CD14-positive monocyte (primary cell): ENCODE data around the gene ZNF318. TPM values are rescaled to one million over a fixed set of nuclear protein-coding genes. Genes with fewer than 3 reads are reported as not detected.

Source experiments
- DNase-seq, 3 donors: peaks; one replicate each; pipeline ENCODE4 v3.0.0-alpha.2; 2011 to 2022
- H2AFZ ChIP-seq: 2 replicates; pipeline ENCODE4 v1.6.0; 2012; ENCODE audit warnings: mild to moderate bottlenecking, low read depth, low read length, inconsistent platforms; ENCODE audit not compliant: insufficient read depth, poor library complexity, severe bottlenecking
- H3K27ac ChIP-seq, 2 donors: 1 replicate in 1 of 2; 2 replicates in 1 of 2; pipeline ENCODE4 v1.5.1; 2012 to 2013; ENCODE audit warnings: low read length in 2 of 2, control low read depth in 1 of 2, inconsistent platforms in 1 of 2, low read depth in 1 of 2, mild to moderate bottlenecking in 1 of 2
- H3K27me3 ChIP-seq, 2 donors: one replicate each; pipeline versions ENCODE4 v1.6.0 to v1.6.1; 2011 to 2013; ENCODE audit warnings: low read length in 2 of 2; ENCODE audit not compliant: control insufficient read depth in 2 of 2, insufficient read depth in 2 of 2
- H3K36me3 ChIP-seq, 2 donors: replicated peaks in 1 of 2; 1 replicate in 1 of 2; 2 replicates in 1 of 2; pipeline versions ENCODE4 v1.5.1 to v1.6.1; 2012 to 2013; ENCODE audit warnings: low read length in 2 of 2, control low read depth in 1 of 2, inconsistent platforms in 1 of 2, mild to moderate bottlenecking in 1 of 2; ENCODE audit not compliant: insufficient read depth in 2 of 2, control insufficient read depth in 1 of 2
- H3K4me1 ChIP-seq, 2 donors: 1 replicate in 1 of 2; 2 replicates in 1 of 2; pipeline versions ENCODE4 v1.5.1 to v1.6.1; 2012 to 2013; ENCODE audit warnings: low read length in 2 of 2, control low read depth in 1 of 2, inconsistent platforms in 1 of 2, mild to moderate bottlenecking in 1 of 2, moderate library complexity in 1 of 2; ENCODE audit not compliant: insufficient read depth in 2 of 2, control insufficient read depth in 1 of 2
- H3K4me2 ChIP-seq: replicated peaks from 2 replicates; pipeline ENCODE3; 2012; ENCODE audit warnings: low read length, moderate library complexity, mild to moderate bottlenecking; ENCODE audit not compliant: poor library complexity, severe bottlenecking; ENCODE audit errors: extremely low read depth
- H3K4me3 ChIP-seq, 3 experiments: fragments of 200-600 bp in 1 of 3; sonication (generic) in 1 of 3; replicated peaks in 1 of 3; 1 replicate in 2 of 3; 2 replicates in 1 of 3; pipeline ENCODE4 v1.5.1; 2011 to 2013; ENCODE audit warnings: low read length in 3 of 3, mild to moderate bottlenecking in 3 of 3, control low read depth in 2 of 3, low read depth in 2 of 3, inconsistent platforms in 1 of 3, moderate library complexity in 1 of 3
- H3K79me2 ChIP-seq: 2 replicates; pipeline ENCODE4 v1.6.0; 2012; ENCODE audit warnings: mild to moderate bottlenecking, control low read depth, inconsistent platforms, low read length, moderate library complexity; ENCODE audit not compliant: insufficient read depth
- H3K9ac ChIP-seq: 2 replicates; pipeline ENCODE4 v1.6.0; 2017; ENCODE audit warnings: low read length, mild to moderate bottlenecking; ENCODE audit not compliant: insufficient read depth, poor library complexity, severe bottlenecking
- H3K9me3 ChIP-seq, 2 donors: replicated peaks in 1 of 2; 1 replicate in 1 of 2; 2 replicates in 1 of 2; pipeline versions ENCODE4 v1.5.1 to v1.6.1; 2012 to 2013; ENCODE audit warnings: low read length in 2 of 2, control low read depth in 1 of 2; ENCODE audit not compliant: control insufficient read depth in 1 of 2, insufficient read depth in 1 of 2
- H4K20me1 ChIP-seq: 2 replicates; pipeline ENCODE4 v1.6.0; 2012; ENCODE audit warnings: mild to moderate bottlenecking, low read length, control low read depth, moderate library complexity; ENCODE audit not compliant: insufficient read depth
- H3K27ac Mint-ChIP-seq, 7 donors: one replicate each; pipeline ENCODE4 v1.8.0; 2020; ENCODE audit warnings: mild to moderate bottlenecking in 7 of 7, mixed read lengths in 7 of 7, moderate library complexity in 6 of 7, inconsistent platforms in 2 of 7
- H3K27me3 Mint-ChIP-seq, 3 donors: one replicate each; pipeline ENCODE4 v1.8.0; 2021 to 2022; ENCODE audit warnings: low read depth in 3 of 3, mild to moderate bottlenecking in 3 of 3, mixed read lengths in 3 of 3, moderate library complexity in 3 of 3, inconsistent platforms in 1 of 3
- H3K36me3 Mint-ChIP-seq, 2 donors: one replicate each; pipeline ENCODE4 v1.8.0; 2020; ENCODE audit warnings: mixed read lengths in 2 of 2, inconsistent platforms in 1 of 2, mild to moderate bottlenecking in 1 of 2
- H3K4me1 Mint-ChIP-seq: one replicate; pipeline ENCODE4 v1.8.0; 2020; ENCODE audit warnings: mild to moderate bottlenecking, mixed read lengths
- H3K4me3 Mint-ChIP-seq, 2 donors: one replicate each; pipeline ENCODE4 v1.8.0; 2020; ENCODE audit warnings: mild to moderate bottlenecking in 2 of 2, mixed read lengths in 2 of 2, moderate library complexity in 1 of 2
- H3K9me3 Mint-ChIP-seq, 7 donors: one replicate each; pipeline ENCODE4 v1.8.0; 2020 to 2022; ENCODE audit warnings: mixed read lengths in 7 of 7, mild to moderate bottlenecking in 6 of 7, moderate library complexity in 6 of 7, inconsistent platforms in 2 of 7
- whole genome bisulfite sequencing: methylation state at CpG from one replicate; pipeline ENCODE4 v1.1.5; 2013; ENCODE audit warnings: missing lambda C conversion rate; ENCODE audit not compliant: insufficient coverage; 5-methylcytosine and 5-hydroxymethylcytosine counted together
- intact Hi-C, 2 donors: fragments of 100-400 bp; cut with micrococcal nuclease; formaldehyde crosslinking; loops; one replicate each; pipeline versions ENCODE4 v1.15.0 to v1.15.1; 2023
- polyA plus RNA-seq, 3 donors: library from polyadenylated mRNA; depleted of rRNA in 1 of 3; unstranded in 2 of 3; stranded (reverse) in 1 of 3; fragments of 300-500 nt in 2 of 3; fragments of >200 nt in 1 of 3; fragmentation: Illumina TruSeq in 2 of 3; gene quantifications; 1 replicate in 2 of 3; 2 replicates in 1 of 3; pipeline ENCODE4 v1.2.3, GENCODE V29; 2012 to 2021
- TF ChIP-seq, protein P1 (sequence below): fragments of 200-600 bp; IDR thresholded peaks from one replicate; pipeline ENCODE4 v1.8.0; 2022; ENCODE audit warnings: antibody characterized with exemption, mild to moderate bottlenecking

Gene ZNF318
- polyA plus RNA-seq, 3 donors, result 3.2 to 19.4 (median 3.6) TPM

GRCh38 chr6:43389730-43390295, 20.4 kb upstream of the ZNF318 start:
- no peaks in the 10 kb centered on the region for H3K79me2 ChIP-seq
- no peak overlapping the region for H3K4me3 ChIP-seq
- Mint-ChIP-seq H3K27ac (peak overlapping the region in 1 of 7 donors; percentile 74), H3K36me3 (peaks cover 0 to 9% of the 10 kb centered on the region in 2 donors), H3K4me1 (peaks cover 29% of the 10 kb centered on the region), H3K4me3 (peak overlapping the region in 1 of 2 donors; percentile 52), H3K9me3 (peaks cover 0 to 2% (median 0%) of the 10 kb centered on the region in 7 donors), H3K27me3 (peaks cover 47 to 78% (median 57%) of the 10 kb centered on the region in 3 donors)
- H3K27me3 ChIP-seq, result peaks cover 24 to 47% of the 10 kb centered on the region in 2 donors
- H3K9me3 ChIP-seq, result no peaks in the 10 kb centered on the region
- no peak overlapping the region for H2AFZ ChIP-seq
- intact Hi-C loops, result loop anchor here in 1 of 2 donors (10.0 kb wide), 1 partner anchor 125 kb away; no protein-coding TSS in a partner anchor
- no peak overlapping the region for H3K9ac ChIP-seq
- no peak overlapping the region for H3K4me2 ChIP-seq
- DNase-seq, result no peak
- 95% methylated on average over 3 of the region's 6 CpGs for WGBS
- peaks cover 11 to 27% of the 10 kb centered on the region in 2 donors for H3K4me1 ChIP-seq
- H3K36me3 ChIP-seq, result no peaks in the 10 kb centered on the region
- H4K20me1 ChIP-seq, result no peaks in the 10 kb centered on the region
- TF ChIP-seq, protein P1, sequence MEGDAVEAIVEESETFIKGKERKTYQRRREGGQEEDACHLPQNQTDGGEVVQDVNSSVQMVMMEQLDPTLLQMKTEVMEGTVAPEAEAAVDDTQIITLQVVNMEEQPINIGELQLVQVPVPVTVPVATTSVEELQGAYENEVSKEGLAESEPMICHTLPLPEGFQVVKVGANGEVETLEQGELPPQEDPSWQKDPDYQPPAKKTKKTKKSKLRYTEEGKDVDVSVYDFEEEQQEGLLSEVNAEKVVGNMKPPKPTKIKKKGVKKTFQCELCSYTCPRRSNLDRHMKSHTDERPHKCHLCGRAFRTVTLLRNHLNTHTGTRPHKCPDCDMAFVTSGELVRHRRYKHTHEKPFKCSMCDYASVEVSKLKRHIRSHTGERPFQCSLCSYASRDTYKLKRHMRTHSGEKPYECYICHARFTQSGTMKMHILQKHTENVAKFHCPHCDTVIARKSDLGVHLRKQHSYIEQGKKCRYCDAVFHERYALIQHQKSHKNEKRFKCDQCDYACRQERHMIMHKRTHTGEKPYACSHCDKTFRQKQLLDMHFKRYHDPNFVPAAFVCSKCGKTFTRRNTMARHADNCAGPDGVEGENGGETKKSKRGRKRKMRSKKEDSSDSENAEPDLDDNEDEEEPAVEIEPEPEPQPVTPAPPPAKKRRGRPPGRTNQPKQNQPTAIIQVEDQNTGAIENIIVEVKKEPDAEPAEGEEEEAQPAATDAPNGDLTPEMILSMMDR, result no peak
- no peak overlapping the region for H3K27ac ChIP-seq

DNA sequence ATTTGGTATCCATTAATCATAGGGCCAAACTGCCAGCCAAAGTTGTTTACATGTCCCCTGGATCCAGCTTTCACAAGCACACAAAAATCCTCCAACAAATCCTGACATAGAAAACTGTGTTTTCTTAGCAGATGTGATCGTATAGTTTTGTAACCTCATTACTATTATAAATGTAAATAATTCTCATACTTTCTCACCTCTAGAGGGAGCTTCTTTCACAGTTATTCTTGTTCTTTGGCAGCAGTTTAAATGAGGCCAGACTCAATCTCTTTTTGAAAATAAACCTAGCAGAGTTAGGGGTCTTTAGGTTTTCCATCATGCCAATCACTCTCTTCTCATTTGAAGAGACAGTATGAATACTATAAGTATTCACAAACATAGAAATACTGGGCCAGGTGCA, 17.0 kb upstream of the ZNF318 start:
- H3K9me3 ChIP-seq, result no peaks in the 10 kb centered on the region
- no peak overlapping the region for H3K4me2 ChIP-seq
- DNase-seq, result peak in 2 of 3 donors; percentile 14 to 57
- H3K9me3 Mint-ChIP-seq, result peaks cover 0 to 4% (median 2%) of the 10 kb centered on the region in 7 donors
- H2AFZ ChIP-seq, result no peak overlapping the region
- no peaks in the 10 kb centered on the region for H3K79me2 ChIP-seq
- TF ChIP-seq, protein P1, result no peak
- H3K36me3 ChIP-seq, result no peaks in the 10 kb centered on the region
- H3K4me3 Mint-ChIP-seq, result no peak overlapping the region
- H3K27ac Mint-ChIP-seq, result peak overlapping the region in 1 of 7 donors; percentile 52
- H3K36me3 Mint-ChIP-seq, result peaks cover 0 to 15% of the 10 kb centered on the region in 2 donors
- H3K27me3 ChIP-seq, result peaks cover 15 to 35% of the 10 kb centered on the region in 2 donors
- no peak overlapping the region for H3K4me3 ChIP-seq
- peaks cover 36% of the 10 kb centered on the region for H3K4me1 Mint-ChIP-seq
- H3K9ac ChIP-seq, result no peak overlapping the region
- H3K4me1 ChIP-seq, result peaks cover 27 to 31% of the 10 kb centered on the region in 2 donors
- H3K27me3 Mint-ChIP-seq, result peaks cover 33 to 55% (median 37%) of the 10 kb centered on the region in 3 donors
- WGBS, result no CpG with 5 or more reads among the region's 1 CpG
- no peaks in the 10 kb centered on the region for H4K20me1 ChIP-seq
- H3K27ac ChIP-seq, result no peak overlapping the region
- intact Hi-C loops, result no loop called here
